Measurements from ENCODE around the gene MEGF8. TPM values are rescaled to one million over a fixed set of nuclear protein-coding genes. Genes with fewer than 3 reads are reported as not detected.

Gene MEGF8
- total RNA-seq, 1 donor from 2014 or later: 49.5 TPM

DNA sequence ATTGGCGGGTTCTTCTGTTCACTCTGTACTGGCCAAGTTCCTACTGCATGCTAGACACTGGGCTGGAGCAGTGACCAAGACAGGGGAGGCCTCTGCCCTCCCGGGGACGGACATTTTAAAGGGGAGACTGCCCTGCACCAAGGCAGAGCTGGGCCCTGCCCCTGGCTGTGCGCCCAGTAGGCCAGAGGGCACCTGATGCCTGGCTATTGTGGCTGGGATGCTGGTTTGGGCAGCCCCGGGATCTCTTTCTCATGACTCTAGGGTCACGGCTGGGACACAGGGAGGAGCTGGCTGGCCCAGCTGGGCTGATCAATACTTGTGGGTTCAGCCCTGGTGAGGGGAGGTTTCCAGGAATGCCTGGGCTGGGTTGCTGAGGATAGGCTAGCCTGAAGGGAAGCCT is 84.0 kb downstream of the MEGF8 start:
- Mint-ChIP-seq H3K4me3 (ENCODE audit: unreplicated experiment) (no peak overlapping the region), H3K27me3 (ENCODE audit: low read depth) (no peaks in the 10 kb centered on the region), H3K27ac (ENCODE audit: unreplicated experiment) (no peak overlapping the region), H3K9me3 (ENCODE audit: low read depth) (no peaks in the 10 kb centered on the region), H3K4me1 (ENCODE audit: low read depth) (peaks cover 4% of the 10 kb centered on the region), H3K36me3 (ENCODE audit: low read depth) (no peaks in the 10 kb centered on the region)
- no peak for TF ChIP-seq CTCF (IDR thresholded peaks at IDR 0.05)
- no peak for DNase-seq (ENCODE audit: low spot score)

DNA sequence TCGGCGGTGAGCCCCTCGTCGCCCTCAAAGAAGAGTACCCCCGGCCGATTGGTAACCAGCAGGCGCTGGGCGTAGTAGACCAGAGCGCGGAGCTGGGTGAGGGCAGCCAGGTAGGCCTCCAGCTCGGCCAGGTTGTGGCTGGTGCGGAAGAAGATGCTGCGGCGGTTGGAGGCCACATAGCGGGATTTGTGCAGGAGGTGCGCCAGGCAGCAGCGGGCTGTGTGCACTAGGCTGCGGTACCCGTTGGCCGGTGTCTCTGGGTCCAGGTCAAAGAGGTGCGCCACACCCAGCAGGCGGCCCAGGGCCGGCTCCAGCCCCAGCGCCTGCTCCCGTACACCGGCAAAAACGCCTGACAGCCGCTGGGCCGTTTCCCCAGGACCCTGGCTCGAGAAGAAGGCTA is 84.9 kb downstream of the MEGF8 start:
- H3K27ac Mint-ChIP-seq (ENCODE audit: unreplicated experiment): no peak overlapping the region
- no peaks in the 10 kb centered on the region for H3K9me3 Mint-ChIP-seq (ENCODE audit: low read depth)
- no peaks in the 10 kb centered on the region for H3K36me3 Mint-ChIP-seq (ENCODE audit: low read depth)
- H3K4me1 Mint-ChIP-seq (ENCODE audit: low read depth): peaks cover 4% of the 10 kb centered on the region
- no peaks in the 10 kb centered on the region for H3K27me3 Mint-ChIP-seq (ENCODE audit: low read depth)
- no peak overlapping the region for H3K4me3 Mint-ChIP-seq (ENCODE audit: unreplicated experiment)
- TF ChIP-seq CTCF (IDR thresholded peaks at IDR 0.05): no peak
- no peak for DNase-seq (ENCODE audit: low spot score)

DNA sequence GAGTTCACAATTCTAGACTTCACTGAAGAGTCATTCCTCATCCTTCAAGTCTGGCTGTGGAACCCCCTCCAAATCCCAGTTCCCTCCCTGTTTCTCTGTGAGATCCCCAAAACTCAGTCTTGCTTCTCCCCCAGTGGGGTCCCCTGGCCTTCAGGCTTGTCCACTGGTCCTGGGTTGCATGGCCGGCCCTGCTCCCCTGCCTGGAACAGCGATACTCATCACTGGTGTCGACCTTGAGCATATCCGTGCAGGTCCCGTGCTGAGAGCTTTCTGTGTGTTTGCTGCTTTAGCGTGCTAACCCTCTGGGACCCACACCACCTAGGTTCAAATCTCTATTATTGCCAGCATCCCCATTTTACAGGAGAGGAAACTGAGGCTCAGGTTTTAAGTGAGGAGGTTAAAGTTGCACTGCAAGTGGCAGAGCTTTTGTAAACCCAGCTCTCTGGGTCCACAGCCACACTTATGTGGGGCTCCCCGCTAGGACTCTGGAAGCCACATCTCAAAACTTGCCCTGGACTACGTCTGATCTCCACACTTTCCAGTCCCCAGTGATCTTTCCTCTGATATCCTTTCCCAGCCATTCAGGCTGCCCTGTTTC is 86.2 kb downstream of the MEGF8 start:
- H3K9me3 Mint-ChIP-seq (ENCODE audit: low read depth): no peaks in the 10 kb centered on the region
- peaks cover 4% of the 10 kb centered on the region for H3K4me1 Mint-ChIP-seq (ENCODE audit: low read depth)
- no peaks in the 10 kb centered on the region for H3K36me3 Mint-ChIP-seq (ENCODE audit: low read depth)
- TF ChIP-seq CTCF (IDR thresholded peaks at IDR 0.05): no peak
- H3K27me3 Mint-ChIP-seq (ENCODE audit: low read depth): no peaks in the 10 kb centered on the region
- DNase-seq (ENCODE audit: low spot score): no peak
- no peak overlapping the region for H3K27ac Mint-ChIP-seq (ENCODE audit: unreplicated experiment)
- H3K4me3 Mint-ChIP-seq (ENCODE audit: unreplicated experiment): no peak overlapping the region

GRCh38 chr19:42412227-42412626 is 86.8 kb downstream of the MEGF8 start:
- no peaks in the 10 kb centered on the region for H3K36me3 Mint-ChIP-seq (ENCODE audit: low read depth)
- H3K4me3 Mint-ChIP-seq (ENCODE audit: unreplicated experiment): no peak overlapping the region
- peaks cover 4% of the 10 kb centered on the region for H3K4me1 Mint-ChIP-seq (ENCODE audit: low read depth)
- no peak for TF ChIP-seq CTCF (IDR thresholded peaks at IDR 0.05)
- no peak overlapping the region for H3K27ac Mint-ChIP-seq (ENCODE audit: unreplicated experiment)
- DNase-seq (ENCODE audit: low spot score): no peak
- no peaks in the 10 kb centered on the region for H3K9me3 Mint-ChIP-seq (ENCODE audit: low read depth)
- no peaks in the 10 kb centered on the region for H3K27me3 Mint-ChIP-seq (ENCODE audit: low read depth)

DNA sequence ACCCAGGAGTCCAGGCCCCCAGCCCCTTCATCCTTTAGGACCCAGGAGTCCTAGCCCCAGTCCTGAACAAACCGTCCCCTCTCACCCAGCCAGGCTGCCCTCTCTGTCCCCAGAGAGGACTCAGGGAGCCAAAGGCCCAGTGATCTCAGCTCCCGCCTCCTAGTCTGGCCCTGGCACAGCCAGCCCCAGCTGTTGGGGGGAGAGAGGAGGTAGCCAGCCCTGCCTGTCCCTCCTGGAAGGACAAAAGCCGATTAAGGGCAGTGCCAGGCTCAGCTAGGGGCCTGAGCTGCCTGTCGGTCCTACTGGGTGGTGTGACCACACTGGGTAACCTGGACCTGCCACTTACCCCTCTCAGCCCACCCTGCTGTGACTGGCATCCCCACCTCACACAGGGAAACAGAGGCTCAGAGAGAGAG is 87.2 kb downstream of the MEGF8 start:
- Mint-ChIP-seq H3K27me3 (ENCODE audit: low read depth) (no peaks in the 10 kb centered on the region), H3K27ac (ENCODE audit: unreplicated experiment) (no peak overlapping the region)

More for the DNA sequence above, 87.2 kb downstream of the MEGF8 start:
- Mint-ChIP-seq H3K4me3 (ENCODE audit: unreplicated experiment) (no peak overlapping the region), H3K9me3 (ENCODE audit: low read depth) (no peaks in the 10 kb centered on the region), H3K4me1 (ENCODE audit: low read depth) (peaks cover 4% of the 10 kb centered on the region), H3K36me3 (ENCODE audit: low read depth) (no peaks in the 10 kb centered on the region)
- no peak for TF ChIP-seq CTCF (IDR thresholded peaks at IDR 0.05)
- no peak for DNase-seq (ENCODE audit: low spot score)

Data from chondrocyte (in vitro differentiated cells).